K562 (cell line): ENCODE data around the gene DGKA. TPM values are rescaled to one million over a fixed set of nuclear protein-coding genes. Genes with fewer than 3 reads are reported as not detected.

Experiments
- ATF4 ChIP-seq: fragments of 450-650 bp; formaldehyde crosslinking; IDR thresholded peaks from 2 replicates; pipeline ENCODE4 v1.4.0; 2022; ENCODE audit warnings: mild to moderate bottlenecking, moderate library complexity
- CREM ChIP-seq: IDR thresholded peaks from 2 replicates; pipeline ENCODE4 v1.6.1; 2014; ENCODE audit warnings: antibody characterized with exemption, low read depth
- EP400 ChIP-seq: fragments of 450-650 bp; IDR thresholded peaks from 2 replicates; pipeline ENCODE4 v1.6.1; 2017; ENCODE audit warnings: antibody characterized with exemption, mild to moderate bottlenecking, moderate library complexity
- FOXA3 ChIP-seq, 2 experiments: fragments of 450-650 bp in 1 of 2; sonication (generic) in 1 of 2; formaldehyde crosslinking; IDR thresholded peaks in 1 of 2; conservative IDR thresholded peaks in 1 of 2; 2 replicates each; pipeline versions ENCODE4 v1.4.0 to v1.8.0; 2020 to 2022; ENCODE audit warnings: mild to moderate bottlenecking in 2 of 2, missing genetic modification reagents in 1 of 2
- GTF2B ChIP-seq: IDR thresholded peaks from 2 replicates; pipeline ENCODE4 v1.6.1; 2011; ENCODE audit not compliant: insufficient read length; ENCODE audit errors: extremely low read depth
- HNRNPLL ChIP-seq: fragments of 200-400 bp; formaldehyde crosslinking; IDR thresholded peaks from 2 replicates; pipeline ENCODE4 v1.6.1; 2017; ENCODE audit warnings: low read length, low read depth, mild to moderate bottlenecking; ENCODE audit not compliant: poor library complexity, severe bottlenecking
- ILK ChIP-seq: fragments of 450-650 bp; IDR thresholded peaks from 2 replicates; pipeline ENCODE4 v1.6.1; 2016; ENCODE audit warnings: missing genetic modification characterization, low read depth, mild to moderate bottlenecking, missing compliant biosample characterization, moderate library complexity, borderline replicate concordance
- KDM5B ChIP-seq: fragments of 200-600 bp; sonication (generic); IDR thresholded peaks from 2 replicates; pipeline ENCODE4 v1.6.1; 2012; ENCODE audit warnings: low read depth, mild to moderate bottlenecking, moderate library complexity, low read length, control low read depth, inconsistent platforms; ENCODE audit not compliant: insufficient replicate concordance
- MAFG ChIP-seq: fragments of 450-650 bp; conservative IDR thresholded peaks from 2 replicates; pipeline ENCODE4 v1.6.1; 2016; ENCODE audit warnings: missing genetic modification characterization, missing compliant biosample characterization
- PHB2 ChIP-seq: fragments of 450-650 bp; IDR thresholded peaks from 2 replicates; pipeline ENCODE4 v1.6.1; 2017; ENCODE audit warnings: low read depth
- POLR3G ChIP-seq: IDR thresholded peaks from 2 replicates; pipeline ENCODE4 v1.6.1; 2011; ENCODE audit not compliant: insufficient read length, insufficient replicate concordance; ENCODE audit errors: extremely low read depth
- RBBP5 ChIP-seq: fragments of 200-600 bp; sonication (generic); IDR thresholded peaks from 2 replicates; pipeline ENCODE4 v1.6.1; 2012; ENCODE audit warnings: borderline replicate concordance, mild to moderate bottlenecking, low read length, control low read depth, inconsistent platforms; ENCODE audit not compliant: insufficient read depth, poor library complexity, severe bottlenecking
- SMC3 ChIP-seq: conservative IDR thresholded peaks from 2 replicates; pipeline ENCODE4 v1.6.1; 2011; ENCODE audit warnings: low read depth, low read length, improper control_type of control experiment; ENCODE audit not compliant: insufficient read depth
- SP1 ChIP-seq: sonication (generic); formaldehyde crosslinking; IDR thresholded peaks from 2 replicates; pipeline ENCODE4 v1.8.1; 2022; ENCODE audit warnings: mild to moderate bottlenecking, missing genetic modification reagents
- STAG1 ChIP-seq: sonication (generic); formaldehyde crosslinking; IDR thresholded peaks from 2 replicates; pipeline ENCODE4 v1.5.0; 2020; ENCODE audit warnings: missing genetic modification reagents, borderline replicate concordance
- TAF1 ChIP-seq: IDR thresholded peaks from 2 replicates; pipeline ENCODE4 v1.6.1; 2011; ENCODE audit warnings: mild to moderate bottlenecking, low read length, moderate library complexity; ENCODE audit not compliant: insufficient read depth, control insufficient read depth, severe bottlenecking; ENCODE audit errors: extremely low read depth
- TCF3 ChIP-seq: sonication (generic); formaldehyde crosslinking; IDR thresholded peaks from 2 replicates; pipeline ENCODE4 v1.4.0; 2020; ENCODE audit warnings: mild to moderate bottlenecking, missing genetic modification reagents
- THRAP3 ChIP-seq: fragments of 450-650 bp; IDR thresholded peaks from 2 replicates; pipeline ENCODE4 v1.6.1; 2016; ENCODE audit warnings: mild to moderate bottlenecking, inconsistent platforms, borderline replicate concordance
- ZBTB7A ChIP-seq: IDR thresholded peaks from 2 replicates; pipeline ENCODE4 v1.6.1; 2011; ENCODE audit warnings: low read depth, mild to moderate bottlenecking, low read length, moderate library complexity, borderline replicate concordance; ENCODE audit not compliant: control insufficient read depth
- ZNF133 ChIP-seq: fragments of 250-450 bp; sonication (Bioruptor Pico); IDR thresholded peaks from 2 replicates; pipeline ENCODE4 v1.4.0; 2020; ENCODE audit warnings: mild to moderate bottlenecking
- ZNF217 ChIP-seq: sonication (generic); formaldehyde crosslinking; IDR thresholded peaks from 2 replicates; pipeline ENCODE4 v1.8.0; 2022; ENCODE audit warnings: mild to moderate bottlenecking, missing genetic modification reagents
- ZNF347 ChIP-seq: fragments of 450-650 bp; formaldehyde crosslinking; IDR thresholded peaks from 2 replicates; pipeline ENCODE4 v1.4.0; 2020; ENCODE audit warnings: low read depth, mild to moderate bottlenecking, moderate library complexity
- ZNF449 ChIP-seq: fragments of 250-450 bp; sonication (Bioruptor Pico); IDR thresholded peaks from 2 replicates; pipeline ENCODE4 v1.8.0; 2022; ENCODE audit warnings: moderate library complexity, mild to moderate bottlenecking, inconsistent platforms
- ZNF695 ChIP-seq: fragments of 450-650 bp; formaldehyde crosslinking; IDR thresholded peaks from 2 replicates; pipeline ENCODE4 v1.4.0; 2020; ENCODE audit warnings: mild to moderate bottlenecking, moderate library complexity
- polyA plus RNA-seq, 8 experiments: library from polyadenylated mRNA; depleted of rRNA in 4 of 8; stranded (reverse) in 5 of 8; unstranded in 3 of 8; fragments of >200 nt; fragmentation: Nextera tagmentation in 2 of 8; fragmentation: Illumina TruSeq in 1 of 8; extraction: Ambion mirVana in 2 of 8; extraction: Trizol in 1 of 8; gene quantifications; 2 replicates each; pipeline versions ENCODE4 v1.2.1 to v1.2.3, GENCODE V29; 2011 to 2014; ENCODE audit warnings: inconsistent platforms in 1 of 8, missing spikeins in 1 of 8
- total RNA-seq, 7 experiments: library from RNA; depleted of rRNA in 6 of 7; stranded (reverse); fragments of >200 nt in 6 of 7; fragmentation: Illumina TruSeq in 2 of 7; extraction: Trizol in 2 of 7; gene quantifications; 2 replicates each; pipeline versions ENCODE4 v1.2.1 to v1.2.3, GENCODE V29; 2011 to 2021; ENCODE audit warnings: low replicate concordance in 1 of 7

The DGKA gene
- total and polyA plus RNA-seq, 9 of the 15 experiments (the other 6 are each of a cell fraction or from before 2014, with no cell fraction given), result 3.4 to 12.4 (median 6.2) TPM

GRCh38 chr12:55927588-55928502 is 3.1 kb upstream of the DGKA start, which contains the start of gene PYM1 (continued):
- TF ChIP-seq ZNF449 (no peak), ILK (tag) (no peak), SP1 (CRISPR knock-in tag) (no peak), ZBTB7A (peak; percentile 85), ZNF133 (CRISPR knock-in tag) (no peak), TAF1 (peak; percentile 80), GTF2B (peak; percentile 42), HNRNPLL (peak; percentile 44), EP400 (peak; percentile 67), CREM (peak; percentile 32), FOXA3 (CRISPR knock-in tag; conservative IDR thresholded peaks at IDR 0.05 in 1 of 2, IDR thresholded peaks at IDR 0.05 in 1 of 2) (0 out of 4 replicates have a peak, but pooled peaks of 1 of the 2 experiments have one; percentile 13), ZNF217 (CRISPR knock-in tag) (no peak), ATF4 (CRISPR knock-in tag) (no peak), PHB2 (no peak), SMC3 (no peak), THRAP3 (0 out of 2 replicates have a peak, but pooled peaks have one; percentile 26), POLR3G (no peak), TCF3 (CRISPR knock-in tag) (no peak), ZNF695 (CRISPR knock-in tag) (no peak), RBBP5 (peak; percentile 38), ZNF347 (CRISPR knock-in tag) (no peak), MAFG (tag) (no peak), KDM5B (peak; percentile 69), STAG1 (no peak)
